Measurements from ENCODE around the gene GLYATL3.
"Not testable (repeated sequence)": the region's sequence is repeated elsewhere in the genome, so short reads cannot be mapped to it uniquely, and the experiment has no call there.

GLYATL3 gene

GRCh38 chr6:49499623-49500022, at the start of gene GLYATL3:
Gene GLYATL3 (plus strand): TSS chr6:49499923. CDS start chr6:49511991, 12,068 bp downstream.
- no peak for DNase-seq (ENCODE audit: low read depth)

- DNase-seq (ENCODE audit: low read depth) = no peak
Observed at GRCh38 chr6:49453221-49453620, 46.5 kb upstream of the GLYATL3 start.

GRCh38 chr6:49454787-49455709, 44.7 kb upstream of the GLYATL3 start:
- no peak for DNase-seq (ENCODE audit: low read depth)

DNA sequence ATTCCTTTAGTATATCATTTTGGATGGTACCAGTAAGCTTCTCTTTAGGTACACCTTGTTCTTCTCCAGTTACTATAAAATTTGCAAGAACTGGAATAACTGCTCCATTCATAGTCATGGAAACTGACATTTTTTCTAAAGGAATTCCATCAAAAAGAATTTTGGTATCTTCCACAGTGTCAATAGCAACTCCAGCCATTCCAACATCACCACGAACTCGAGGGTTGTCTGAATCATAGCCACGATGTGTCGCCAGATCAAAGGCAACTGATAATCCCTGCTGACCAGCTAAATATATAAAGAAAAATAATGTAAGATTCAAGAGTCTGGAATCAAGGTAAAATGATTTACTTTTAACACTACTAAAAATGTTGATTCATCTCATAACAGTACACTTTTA, 42.0 kb upstream of the GLYATL3 start:
- DNase-seq (ENCODE audit: low read depth) = no peak

DNA sequence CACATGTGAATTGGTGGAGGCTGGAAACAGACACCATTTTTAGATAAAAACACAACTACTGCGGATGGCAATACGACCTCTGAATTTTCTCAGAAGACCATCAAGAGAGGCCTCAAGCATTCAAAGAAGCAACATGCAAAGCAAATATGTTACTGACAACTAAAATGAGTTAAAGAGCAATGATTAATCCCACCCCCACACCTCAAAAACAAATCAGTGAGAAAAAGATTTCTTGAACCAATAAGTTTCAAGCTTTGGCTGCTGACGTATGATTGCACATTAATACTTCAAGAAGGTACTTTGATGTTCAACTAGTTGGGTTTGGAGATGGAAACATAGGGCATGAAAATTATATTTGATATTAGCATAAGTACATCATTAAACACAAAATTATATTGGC, 37.7 kb upstream of the GLYATL3 start:
- DNase-seq (ENCODE audit: low read depth) = no peak

GRCh38 chr6:49462599-49462926, 37.2 kb upstream of the GLYATL3 start:
- no peak for DNase-seq (ENCODE audit: low read depth)

- peak; percentile 83 for DNase-seq (ENCODE audit: low read depth)
Observed at GRCh38 chr6:49462927-49463611, 36.7 kb upstream of the GLYATL3 start, which contains the start of the genes CENPQ and MMUT. Gene CENPQ (plus strand): TSS chr6:49463370. CDS start chr6:49470177, 6,807 bp downstream. Gene MMUT (minus strand): TSS chr6:49463253. CDS start chr6:49459466, 3,787 bp downstream.

DNA sequence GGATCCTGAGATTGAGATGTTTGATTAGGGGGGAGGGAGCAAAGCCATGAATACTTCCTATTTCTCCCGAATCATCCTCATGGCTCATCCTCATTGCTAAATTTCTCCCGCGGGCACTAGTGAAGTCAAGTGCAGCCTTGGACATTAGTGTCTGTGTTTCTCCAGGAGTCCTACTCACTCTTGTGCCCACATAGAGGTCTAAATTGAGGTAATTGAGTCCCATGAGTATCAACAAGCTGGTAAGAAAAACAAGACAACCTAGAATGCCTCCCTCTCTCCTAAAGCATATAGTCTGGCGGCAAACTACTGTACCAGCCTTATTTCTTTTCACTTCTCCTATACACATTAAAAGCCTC, 36.1 kb upstream of the GLYATL3 start:
- no peak for DNase-seq (ENCODE audit: low read depth)

DNA sequence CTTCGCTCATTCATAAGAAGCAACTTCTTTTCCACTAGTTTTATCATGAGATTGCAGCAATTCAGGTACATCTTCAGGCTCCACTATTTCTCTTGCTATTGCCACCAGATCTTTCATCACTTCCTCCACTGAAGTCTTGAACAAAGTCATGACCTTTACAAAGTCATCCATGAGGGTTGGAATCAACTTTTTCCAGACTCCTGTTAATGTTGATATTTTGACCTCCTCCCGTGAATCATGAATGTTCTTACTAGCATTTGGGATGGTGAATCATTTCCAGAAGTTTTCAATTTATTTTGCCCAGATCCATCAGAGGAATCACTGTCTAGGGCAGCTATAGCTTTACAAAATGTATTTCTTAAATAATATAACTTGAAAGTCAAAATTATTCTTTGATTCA, 35.0 kb upstream of the GLYATL3 start:
- DNase-seq (ENCODE audit: low read depth) = no peak

DNA sequence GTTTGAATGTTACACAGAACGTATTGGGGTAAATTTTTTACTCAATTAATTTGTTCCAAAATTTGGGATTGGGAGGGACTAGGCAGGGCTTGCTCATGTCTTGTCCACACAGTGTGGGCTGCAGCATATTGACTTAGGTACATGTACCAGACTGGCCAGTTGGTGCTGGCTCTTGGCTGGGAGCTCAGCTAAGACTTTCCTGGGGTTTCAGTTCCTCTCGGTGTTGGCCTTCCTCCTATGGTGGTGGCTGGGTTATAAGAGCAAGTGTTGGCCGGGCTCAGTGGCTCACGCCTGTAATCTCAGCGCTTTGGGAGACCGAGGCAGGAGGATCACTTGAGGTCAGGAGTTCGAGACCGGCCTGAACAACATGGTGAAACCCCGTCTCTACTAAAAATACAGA, 31.7 kb upstream of the GLYATL3 start:
- no peak for DNase-seq (ENCODE audit: low read depth)

- not testable (repeated sequence) for DNase-seq (ENCODE audit: low read depth)
Observed at GRCh38 chr6:49476564-49476963, 23.2 kb upstream of the GLYATL3 start.

DNA sequence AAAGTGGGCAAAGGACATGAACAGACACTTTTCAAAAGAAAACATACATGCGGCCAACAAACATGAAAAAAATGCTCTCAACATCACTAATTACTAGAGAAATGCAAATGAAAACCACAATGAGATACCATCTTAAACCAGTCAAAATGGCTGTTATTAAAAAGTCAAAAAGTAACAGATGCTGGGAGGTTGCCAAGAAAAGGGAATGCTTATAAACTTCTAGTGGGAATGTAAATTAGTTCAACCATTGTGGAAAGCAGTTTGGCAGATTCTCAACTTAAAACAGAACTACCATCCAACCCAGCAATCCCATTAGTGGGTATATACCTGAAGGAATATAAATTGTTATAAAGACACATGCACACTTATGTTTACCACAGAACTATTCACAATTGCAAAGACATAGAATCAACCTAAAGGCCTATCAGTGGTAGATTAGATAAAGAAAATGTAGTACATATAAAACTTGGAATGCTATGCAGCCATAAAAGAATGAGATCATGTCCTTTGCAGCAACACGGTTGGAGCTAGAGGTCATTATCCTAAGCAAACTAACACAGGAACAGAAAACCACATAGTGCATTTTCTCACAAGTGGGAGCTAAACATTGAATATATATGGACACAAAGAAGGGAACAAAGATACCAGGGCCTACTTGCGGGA, 20.3 kb upstream of the GLYATL3 start:
- no peak for DNase-seq (ENCODE audit: low read depth)

DNA sequence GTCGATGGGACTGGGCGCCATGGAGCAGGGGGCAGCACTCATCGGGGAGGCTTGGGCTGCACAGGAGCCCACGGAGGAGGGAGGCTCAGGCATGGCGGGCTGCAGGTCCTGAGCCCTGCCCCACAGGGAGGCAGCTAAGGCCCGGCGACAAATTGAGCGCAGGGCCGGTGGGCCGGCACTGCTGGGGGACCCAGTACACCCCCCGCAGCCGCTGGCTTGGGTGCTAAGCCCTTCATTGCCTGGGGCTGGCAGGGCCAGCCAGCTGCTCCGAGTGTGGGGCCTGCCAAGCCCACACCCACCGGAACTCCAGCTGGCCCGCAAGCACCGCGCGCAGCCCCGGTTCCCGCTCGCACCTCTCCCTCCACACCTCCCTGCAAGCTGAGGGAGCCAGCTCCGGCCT, 17.9 kb upstream of the GLYATL3 start:
- not testable (repeated sequence) for DNase-seq (ENCODE audit: low read depth)

GRCh38 chr6:49483380-49483779, 16.3 kb upstream of the GLYATL3 start:
- DNase-seq (ENCODE audit: low read depth) = not testable (repeated sequence)

DNA sequence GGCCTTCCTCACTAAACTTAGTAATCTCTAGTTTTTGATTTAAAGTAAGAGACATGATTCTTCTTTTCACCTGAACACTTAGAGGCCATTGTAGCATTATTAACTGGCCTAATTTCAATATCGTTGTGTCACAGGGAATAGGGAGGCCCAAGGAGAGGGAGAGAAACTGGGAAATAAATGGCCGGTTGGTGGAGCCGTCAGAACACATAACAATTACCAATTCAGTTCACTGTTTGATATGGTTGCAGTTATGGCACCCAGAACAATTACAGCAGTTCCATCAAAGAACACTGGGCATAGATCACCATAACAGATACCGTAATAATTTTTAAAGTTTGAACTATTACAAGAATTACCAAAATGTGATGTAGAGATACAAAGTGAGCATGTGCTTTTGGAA, 9.1 kb upstream of the GLYATL3 start:
- DNase-seq (ENCODE audit: low read depth) = no peak

DNA sequence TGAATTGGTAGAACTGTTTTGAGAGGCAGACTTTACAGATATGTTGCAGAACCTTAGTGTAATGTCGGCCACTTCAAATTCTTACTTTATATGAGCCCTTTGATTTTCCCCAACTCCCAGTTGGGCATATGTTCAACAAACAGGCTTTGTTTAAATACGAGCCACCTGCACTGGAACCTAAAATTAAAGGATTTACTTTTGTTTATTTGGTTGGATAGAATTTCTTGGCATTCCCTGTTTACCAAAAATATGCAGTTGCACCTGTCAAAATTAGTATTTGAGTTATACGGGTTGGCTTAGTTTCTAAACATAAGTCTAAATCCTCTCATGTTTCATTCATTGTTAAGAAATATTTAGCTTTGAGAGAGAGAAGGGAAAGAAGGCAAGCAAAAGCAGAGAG, 2.4 kb upstream of the GLYATL3 start:
- DNase-seq (ENCODE audit: low read depth) = no peak

- DNase-seq (ENCODE audit: low read depth) = no peak
Observed at GRCh38 chr6:49499126-49499525, 597 bp upstream of the GLYATL3 start.

GRCh38 chr6:49504666-49505065, 4.9 kb downstream of the GLYATL3 start:
- DNase-seq (ENCODE audit: low read depth) = no peak

GRCh38 chr6:49506569-49507111, 6.9 kb downstream of the GLYATL3 start:
- DNase-seq (ENCODE audit: low read depth) = no peak

DNA sequence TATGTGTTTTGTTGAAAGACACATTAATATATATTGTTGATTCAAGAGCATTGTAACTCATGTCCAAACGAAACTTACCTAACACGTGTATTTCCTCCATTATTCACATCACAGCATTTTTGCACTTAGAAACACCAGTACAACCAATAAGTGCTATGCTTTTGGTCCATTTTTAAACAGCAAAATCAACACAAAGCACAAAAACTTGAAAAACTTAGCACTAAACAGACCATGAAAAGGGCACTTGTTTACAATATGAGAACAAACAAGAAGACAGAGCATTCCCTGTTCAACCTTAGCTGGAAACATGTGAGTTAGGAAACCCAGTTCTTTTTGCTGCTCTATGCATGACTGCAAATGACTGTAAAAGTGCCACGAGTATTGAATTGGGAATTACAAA, 9.6 kb downstream of the GLYATL3 start:
- DNase-seq (ENCODE audit: low read depth) = no peak

- no peak for DNase-seq (ENCODE audit: low read depth)
Observed at GRCh38 chr6:49513153-49513989, 13.6 kb downstream of the GLYATL3 start.

Measured in stimulated activated CD8-positive, alpha-beta memory T cell treated with anti-CD3 and anti-CD28 coated beads, Interleukin-12 subunit alpha, Interleukin-12 subunit beta, amount 100 ng/mL, for 4 hours (primary cell).